T-helper 17 cell (primary cell): Measurements from ENCODE around the gene MCM6. TPM values are rescaled to one million over a fixed set of nuclear protein-coding genes. Genes with fewer than 3 reads are reported as not detected.
"Not testable (repeated sequence)": the region's sequence is repeated elsewhere in the genome, so short reads cannot be mapped to it uniquely, and the experiment has no call there.

Experiments
- ATAC-seq: fragments of 150-1000 bp; cut with Tn5 transposase; 2 replicates; pipeline ENCODE4 v1.10.0; 2021; ENCODE audit warnings: mild to moderate bottlenecking, moderate library complexity
- DNase-seq, 3 donors: peaks; one replicate each; pipeline versions ENCODE4 v3.0.0 to v3.0.0-alpha.2; 2020 to 2021
- H3K9me3 ChIP-seq: one replicate; pipeline ENCODE4 v1.7.0; 2013; ENCODE audit warnings: low read length, mild to moderate bottlenecking; ENCODE audit not compliant: control insufficient read depth, poor library complexity, severe bottlenecking
- H3K27ac Mint-ChIP-seq: one replicate; pipeline ENCODE4 v1.8.0; 2022; ENCODE audit warnings: mild to moderate bottlenecking, moderate library complexity, mixed read lengths
- H3K27me3 Mint-ChIP-seq: one replicate; pipeline ENCODE4 v1.8.0; 2022; ENCODE audit warnings: mixed read lengths
- H3K36me3 Mint-ChIP-seq: one replicate; pipeline ENCODE4 v1.8.0; 2022; ENCODE audit warnings: low read depth, mixed read lengths
- H3K4me1 Mint-ChIP-seq: one replicate; pipeline ENCODE4 v1.8.0; 2022; ENCODE audit warnings: mild to moderate bottlenecking, mixed read lengths
- H3K4me3 Mint-ChIP-seq: one replicate; pipeline ENCODE4 v1.8.0; 2022; ENCODE audit warnings: mild to moderate bottlenecking, moderate library complexity, mixed read lengths
- total RNA-seq, 4 donors: library from RNA in 2 of 4; stranded (reverse) in 2 of 4; gene quantifications; one replicate each; pipeline ENCODE4 v1.2.3 and lab custom pipeline; 2022 to 2026

The MCM6 gene
- total RNA-seq, 2 donors from 2014 or later, result 19.5 to 30.9 TPM

DNA sequence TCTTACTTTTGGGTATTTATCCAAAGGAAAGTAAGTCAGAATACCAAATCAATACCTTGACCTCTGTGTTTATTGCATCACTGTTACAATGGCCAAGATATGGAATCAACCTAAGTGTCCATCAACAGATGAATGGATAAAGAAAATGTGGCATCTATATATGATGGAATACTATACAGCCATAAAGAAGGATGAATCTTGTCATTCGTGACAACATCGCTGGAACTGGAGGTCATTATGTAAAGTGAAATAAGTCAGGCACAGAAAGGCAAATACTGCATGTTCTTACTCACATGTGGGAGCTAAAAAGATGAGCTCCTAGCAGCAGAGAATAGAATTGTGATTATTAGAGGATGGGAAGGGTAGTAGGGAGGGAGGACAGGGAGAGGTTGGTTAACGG is 73.9 kb downstream of the MCM6 start:
- no peak overlapping the region for H3K27ac Mint-ChIP-seq
- H3K36me3 Mint-ChIP-seq, result peaks cover 4% of the 10 kb centered on the region
- ATAC-seq, result no peak
- H3K9me3 ChIP-seq, result no peaks in the 10 kb centered on the region
- no peaks in the 10 kb centered on the region for H3K27me3 Mint-ChIP-seq
- no peak overlapping the region for H3K4me3 Mint-ChIP-seq
- peaks cover 2% of the 10 kb centered on the region for H3K4me1 Mint-ChIP-seq
- no peak for DNase-seq

GRCh38 chr2:135800513-135801460 is 75.5 kb downstream of the MCM6 start:
- H3K9me3 ChIP-seq, result no peaks in the 10 kb centered on the region
- H3K4me1 Mint-ChIP-seq, result peaks cover 3% of the 10 kb centered on the region
- H3K27ac Mint-ChIP-seq, result no peak overlapping the region
- no peak for ATAC-seq
- H3K4me3 Mint-ChIP-seq, result no peak overlapping the region
- peaks cover 4% of the 10 kb centered on the region for H3K36me3 Mint-ChIP-seq
- H3K27me3 Mint-ChIP-seq, result no peaks in the 10 kb centered on the region
- no peak for DNase-seq

DNA sequence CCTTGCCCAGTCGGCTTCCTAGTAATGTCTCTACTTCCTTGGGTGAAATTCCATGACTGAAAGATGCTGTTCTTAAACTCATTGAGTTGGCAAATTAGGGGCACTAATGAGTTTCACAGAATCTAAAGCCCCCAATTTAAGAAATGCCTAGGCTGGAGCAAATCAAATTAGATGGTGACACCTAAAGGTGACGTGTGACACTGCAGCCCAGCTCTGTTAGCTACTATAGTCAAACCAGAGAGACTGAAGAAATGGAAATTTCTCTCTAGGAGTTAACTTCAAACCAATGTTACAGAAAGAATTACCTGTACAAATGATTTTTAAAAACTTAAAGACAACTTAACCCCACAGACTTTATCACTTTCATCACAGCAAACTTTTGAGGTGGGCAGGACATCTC is 76.5 kb downstream of the MCM6 start:
- DNase-seq (no peak), ATAC-seq (no peak)
- no peak overlapping the region for H3K4me3 Mint-ChIP-seq
- H3K9me3 ChIP-seq, result no peaks in the 10 kb centered on the region
- no peaks in the 10 kb centered on the region for H3K27me3 Mint-ChIP-seq
- H3K27ac Mint-ChIP-seq, result no peak overlapping the region
- peaks cover 8% of the 10 kb centered on the region for H3K4me1 Mint-ChIP-seq
- H3K36me3 Mint-ChIP-seq, result peaks cover 4% of the 10 kb centered on the region

DNA sequence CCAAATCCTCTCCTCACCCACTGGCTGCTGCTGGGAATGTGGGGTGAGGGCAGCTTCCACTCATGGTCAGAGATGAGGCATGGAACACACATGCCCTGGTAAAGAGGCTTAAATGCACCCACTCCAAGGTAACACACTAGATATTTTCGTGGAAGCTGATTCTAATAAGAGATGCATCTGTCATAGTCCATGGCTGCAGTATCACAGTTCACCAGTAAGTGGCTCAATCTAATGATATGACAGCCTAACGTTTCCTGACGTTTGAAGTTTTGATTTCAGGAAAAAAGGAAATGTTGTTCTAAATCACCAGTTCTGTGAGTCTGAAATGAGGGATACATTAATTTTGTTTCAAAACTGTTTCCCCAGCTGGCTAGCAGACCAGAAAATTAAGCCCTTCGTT is 77.5 kb downstream of the MCM6 start:
- Mint-ChIP-seq H3K4me3 (no peak overlapping the region), H3K36me3 (peaks cover 4% of the 10 kb centered on the region), H3K27ac (no peak overlapping the region), H3K4me1 (peaks cover 11% of the 10 kb centered on the region), H3K27me3 (no peaks in the 10 kb centered on the region)
- ATAC-seq (no peak), DNase-seq (no peak)
- H3K9me3 ChIP-seq, result no peaks in the 10 kb centered on the region

DNA sequence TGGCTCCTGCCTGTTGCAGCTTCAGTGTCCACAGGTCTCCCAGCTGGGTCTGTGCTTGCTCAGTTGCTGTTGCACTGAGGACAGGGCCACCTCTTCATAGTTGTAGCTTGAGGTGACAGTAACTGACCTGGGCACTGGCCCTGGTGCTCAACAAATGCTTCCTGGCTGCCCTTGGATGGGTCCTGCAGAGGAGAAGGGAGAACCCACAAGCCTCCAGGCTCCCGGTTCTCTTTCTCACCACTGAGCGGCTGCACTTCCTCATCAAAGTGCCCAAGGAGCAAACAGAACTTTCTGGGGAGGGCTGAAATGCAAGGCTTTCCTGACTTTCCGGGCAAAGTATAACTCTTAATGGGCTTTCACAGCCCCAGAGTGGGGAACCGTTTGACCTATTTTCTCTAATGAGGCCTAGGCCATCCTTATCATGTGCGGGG is 78.0 kb downstream of the MCM6 start:
- no peaks in the 10 kb centered on the region for H3K27me3 Mint-ChIP-seq
- H3K9me3 ChIP-seq, result no peaks in the 10 kb centered on the region
- H3K36me3 Mint-ChIP-seq, result peaks cover 4% of the 10 kb centered on the region
- H3K4me3 Mint-ChIP-seq, result no peak overlapping the region
- H3K4me1 Mint-ChIP-seq, result peaks cover 11% of the 10 kb centered on the region
- ATAC-seq (no peak), DNase-seq (no peak)
- no peak overlapping the region for H3K27ac Mint-ChIP-seq

DNA sequence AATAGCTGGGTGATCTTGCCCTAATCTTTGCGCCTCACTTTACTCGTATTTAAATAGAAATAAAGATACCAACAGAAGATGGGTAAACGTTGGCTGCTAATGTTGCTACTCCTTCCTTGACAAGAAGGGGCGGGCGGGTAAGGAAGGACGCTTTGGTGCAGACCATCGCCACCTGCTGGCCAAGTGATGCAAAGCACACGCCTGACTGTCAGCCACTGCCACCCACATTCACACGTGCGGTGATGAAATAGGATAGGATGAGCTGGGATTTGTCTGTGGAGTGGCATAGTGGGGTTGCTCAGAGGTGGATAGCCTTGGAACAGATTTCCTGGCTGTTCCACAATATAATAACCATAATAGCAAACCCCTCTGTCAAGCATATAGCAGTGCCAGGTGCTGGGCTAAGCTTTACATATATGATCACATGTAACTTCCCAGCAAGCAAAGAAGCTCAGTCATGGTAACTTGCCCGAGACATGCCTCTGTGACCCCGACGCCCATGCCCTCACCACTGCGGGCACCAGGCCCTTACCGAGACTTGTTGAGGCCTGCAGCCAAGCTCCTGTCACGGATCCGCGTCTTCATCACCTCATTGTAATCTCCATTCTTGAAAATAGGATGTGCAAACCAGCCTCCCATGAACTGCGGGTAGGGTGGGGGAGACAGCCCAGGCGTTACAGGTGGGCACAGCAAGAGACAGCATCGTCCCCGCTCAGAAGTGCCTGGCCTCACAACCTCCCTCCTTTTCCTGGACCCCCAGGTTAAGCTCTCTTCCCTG is 78.6 kb downstream of the MCM6 start:
- H3K4me1 Mint-ChIP-seq, result peaks cover 11% of the 10 kb centered on the region
- H3K27me3 Mint-ChIP-seq, result no peaks in the 10 kb centered on the region
- no peak overlapping the region for H3K4me3 Mint-ChIP-seq
- ATAC-seq (peak; percentile 92), DNase-seq (peak; percentile 51 to 70 (median 58))
- H3K9me3 ChIP-seq, result no peaks in the 10 kb centered on the region
- no peak overlapping the region for H3K27ac Mint-ChIP-seq
- peaks cover 4% of the 10 kb centered on the region for H3K36me3 Mint-ChIP-seq

DNA sequence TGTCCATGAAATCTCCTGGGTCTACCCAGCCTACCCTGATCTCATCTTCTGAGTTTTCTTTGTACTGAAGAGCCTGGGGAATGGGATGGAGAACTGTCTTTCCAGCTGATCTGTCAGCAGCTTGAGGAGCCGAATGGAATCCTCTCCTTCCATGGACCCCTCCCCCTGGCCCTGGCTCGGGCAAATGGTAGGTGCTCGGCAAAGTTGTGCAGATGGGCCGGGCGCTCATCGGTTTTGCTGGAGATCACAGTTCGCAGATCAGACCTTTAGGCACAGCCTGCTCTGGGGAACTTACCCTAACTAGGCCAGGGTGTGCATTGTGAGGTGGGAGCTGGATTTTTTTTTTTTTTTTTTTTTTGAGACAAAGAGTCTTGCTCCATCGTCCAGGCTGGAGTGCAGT is 79.6 kb downstream of the MCM6 start:
- peaks cover 11% of the 10 kb centered on the region for H3K4me1 Mint-ChIP-seq
- H3K27ac Mint-ChIP-seq, result no peak overlapping the region
- no peaks in the 10 kb centered on the region for H3K9me3 ChIP-seq
- ATAC-seq (no peak), DNase-seq (no peak)
- no peak overlapping the region for H3K4me3 Mint-ChIP-seq
- no peaks in the 10 kb centered on the region for H3K27me3 Mint-ChIP-seq
- H3K36me3 Mint-ChIP-seq, result no peaks in the 10 kb centered on the region

DNA sequence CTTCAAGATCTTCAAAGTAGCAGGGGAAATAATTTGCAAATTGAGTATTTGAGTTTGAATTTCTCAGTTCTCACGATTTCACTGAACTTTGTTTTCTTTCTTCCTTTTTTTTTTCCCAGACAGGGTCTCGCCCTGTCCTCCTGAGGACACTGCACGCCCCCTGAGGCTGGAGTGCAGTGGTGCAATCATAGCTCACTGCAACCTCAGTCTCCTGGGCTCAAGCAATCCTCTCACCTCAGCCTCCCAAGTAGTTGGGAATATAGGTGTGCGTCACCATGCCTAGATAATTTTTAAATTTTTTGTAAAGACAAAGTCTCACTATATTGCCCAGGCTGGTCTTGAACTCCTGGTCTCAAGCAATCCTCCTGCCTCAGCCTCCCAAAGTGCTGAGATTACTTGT is 80.6 kb downstream of the MCM6 start:
- H3K36me3 Mint-ChIP-seq, ATAC-seq, H3K27me3 Mint-ChIP-seq, DNase-seq, H3K9me3 ChIP-seq, H3K27ac Mint-ChIP-seq, H3K4me3 Mint-ChIP-seq: not testable (repeated sequence)
- peaks cover 11% of the 10 kb centered on the region for H3K4me1 Mint-ChIP-seq

GRCh38 chr2:135792401-135793150 is 83.7 kb downstream of the MCM6 start:
- no peaks in the 10 kb centered on the region for H3K9me3 ChIP-seq
- Mint-ChIP-seq H3K27ac (no peak overlapping the region), H3K27me3 (no peaks in the 10 kb centered on the region), H3K4me1 (peaks cover 11% of the 10 kb centered on the region), H3K4me3 (no peak overlapping the region), H3K36me3 (no peaks in the 10 kb centered on the region)
- no peak for DNase-seq
- ATAC-seq, result peak; percentile 50

DNA sequence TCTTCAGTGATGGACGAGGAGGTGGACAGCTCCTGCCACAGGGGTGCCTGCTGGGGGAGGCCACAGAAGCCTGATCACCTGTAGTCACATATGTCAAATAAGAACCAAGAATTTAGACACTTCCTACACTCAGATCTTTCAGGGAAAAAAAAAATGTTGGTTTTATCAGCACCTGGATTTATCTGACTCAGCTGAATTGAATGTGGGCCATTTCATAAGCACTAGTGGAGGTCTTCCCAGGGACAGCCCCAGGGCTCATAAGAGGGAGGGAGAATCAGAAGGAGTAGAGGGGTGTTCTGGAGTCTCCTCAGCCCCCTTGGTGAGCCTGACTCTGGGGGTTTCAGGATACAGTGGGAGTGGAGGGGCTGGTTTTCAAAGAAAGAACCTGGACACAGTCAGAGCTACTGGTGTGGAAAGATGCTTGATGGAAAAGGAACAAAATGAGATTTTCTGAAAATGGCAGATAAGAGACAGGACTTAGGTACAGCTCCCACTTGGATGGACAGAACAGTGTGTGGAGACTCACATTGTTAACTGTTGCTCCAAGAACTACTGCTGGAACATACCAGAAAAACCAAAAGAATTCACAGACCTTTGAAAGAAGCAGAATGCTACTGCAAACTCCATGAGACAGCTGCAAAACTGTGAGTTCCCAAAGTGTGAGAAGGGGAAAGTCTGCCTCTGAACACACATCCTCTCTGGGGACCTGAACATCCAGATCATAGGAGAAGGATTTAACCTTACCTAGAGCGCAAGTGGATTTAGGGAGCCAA is 84.6 kb downstream of the MCM6 start:
- Mint-ChIP-seq H3K27ac (no peak overlapping the region), H3K36me3 (peaks cover 2% of the 10 kb centered on the region), H3K4me3 (peak overlapping the region; percentile 8), H3K4me1 (peaks cover 7% of the 10 kb centered on the region), H3K27me3 (no peaks in the 10 kb centered on the region)
- no peak for ATAC-seq
- no peaks in the 10 kb centered on the region for H3K9me3 ChIP-seq
- no peak for DNase-seq

GRCh38 chr2:135790423-135790822 is 85.8 kb downstream of the MCM6 start:
- Mint-ChIP-seq H3K36me3 (peaks cover 2% of the 10 kb centered on the region), H3K4me3 (no peak overlapping the region), H3K4me1 (peaks cover 7% of the 10 kb centered on the region), H3K27ac (no peak overlapping the region), H3K27me3 (no peaks in the 10 kb centered on the region)
- no peaks in the 10 kb centered on the region for H3K9me3 ChIP-seq
- no peak for DNase-seq
- no peak for ATAC-seq
